Natural killer cell (primary cell): ENCODE results near the gene CAMTA1. TPM values are rescaled to one million over a fixed set of nuclear protein-coding genes. Genes with fewer than 3 reads are reported as not detected.

Experiments
- ATAC-seq, 3 donors: fragments of 150-1000 bp in 2 of 3; fragments of 200-7000 bp in 1 of 3; cut with Tn5 transposase; 1 replicate in 1 of 3; 2 replicates in 2 of 3; pipeline ENCODE4 v1.10.0; 2021; ENCODE audit warnings: mild to moderate bottlenecking in 2 of 3, moderate library complexity in 2 of 3
- DNase-seq, 2 donors: peaks; one replicate each; pipeline versions ENCODE4 v3.0.0 to v3.0.0-alpha.2; 2013 to 2021; ENCODE audit warnings: mixed read lengths in 1 of 2
- H3K27ac ChIP-seq: one replicate; pipeline ENCODE4 v1.5.1; 2013; ENCODE audit warnings: mild to moderate bottlenecking, low read length
- H3K27me3 ChIP-seq: one replicate; pipeline ENCODE4 v1.6.1; 2013; ENCODE audit warnings: low read length; ENCODE audit not compliant: control insufficient read depth, insufficient read depth
- H3K36me3 ChIP-seq: one replicate; pipeline ENCODE4 v1.6.1; 2013; ENCODE audit warnings: low read length; ENCODE audit not compliant: control insufficient read depth, insufficient read depth
- H3K4me1 ChIP-seq: one replicate; pipeline ENCODE4 v1.6.1; 2013; ENCODE audit warnings: low read length; ENCODE audit not compliant: control insufficient read depth, insufficient read depth
- H3K4me3 ChIP-seq: one replicate; pipeline ENCODE4 v1.5.1; 2013; ENCODE audit warnings: low read length
- H3K9me3 ChIP-seq: one replicate; pipeline ENCODE4 v1.6.1; 2013; ENCODE audit warnings: low read length; ENCODE audit not compliant: control insufficient read depth, insufficient read depth
- H3K27ac Mint-ChIP-seq, 2 donors: one replicate each; pipeline ENCODE4 v1.8.0; 2022; ENCODE audit warnings: mild to moderate bottlenecking in 2 of 2, mixed read lengths in 2 of 2, moderate library complexity in 1 of 2
- H3K27me3 Mint-ChIP-seq, 2 donors: one replicate each; pipeline ENCODE4 v1.8.0; 2022; ENCODE audit warnings: low read depth in 2 of 2, mixed read lengths in 2 of 2
- H3K36me3 Mint-ChIP-seq: one replicate; pipeline ENCODE4 v1.8.0; 2022; ENCODE audit warnings: mixed read lengths
- H3K4me1 Mint-ChIP-seq, 2 donors: one replicate each; pipeline ENCODE4 v1.8.0; 2022; ENCODE audit warnings: mixed read lengths in 2 of 2
- H3K4me3 Mint-ChIP-seq: one replicate; pipeline ENCODE4 v1.8.0; 2022; ENCODE audit warnings: mild to moderate bottlenecking, moderate library complexity, mixed read lengths
- H3K9me3 Mint-ChIP-seq, 2 donors: one replicate each; pipeline ENCODE4 v1.8.0; 2022; ENCODE audit warnings: mixed read lengths in 2 of 2
- WGBS: methylation state at CpG from one replicate; pipeline ENCODE4 v1.1.7; 2013; ENCODE audit warnings: missing lambda C conversion rate; ENCODE audit not compliant: insufficient coverage; 5-methylcytosine and 5-hydroxymethylcytosine counted together
- intact Hi-C: fragments of 100-400 bp; cut with micrococcal nuclease; formaldehyde crosslinking; loops from one replicate; pipeline ENCODE4 v1.14.2; 2022
- total RNA-seq, 4 donors: library from RNA; stranded (reverse); fragments of 120-200 nt in 1 of 4; gene quantifications; one replicate each; pipeline versions ENCODE4 v1.2.3 to v1.2.4, GENCODE V29; 2013 to 2022
- TF ChIP-seq, protein P1 (sequence below): fragments of 200-600 bp; IDR thresholded peaks from one replicate; pipeline ENCODE4 v1.8.0; 2022; ENCODE audit warnings: antibody characterized with exemption

Gene CAMTA1
- total RNA-seq, 3 donors from 2014 or later (not counting 1 experiment from before 2014, with no cell fraction given), result 40.6 to 53.3 (median 44.9) TPM

DNA sequence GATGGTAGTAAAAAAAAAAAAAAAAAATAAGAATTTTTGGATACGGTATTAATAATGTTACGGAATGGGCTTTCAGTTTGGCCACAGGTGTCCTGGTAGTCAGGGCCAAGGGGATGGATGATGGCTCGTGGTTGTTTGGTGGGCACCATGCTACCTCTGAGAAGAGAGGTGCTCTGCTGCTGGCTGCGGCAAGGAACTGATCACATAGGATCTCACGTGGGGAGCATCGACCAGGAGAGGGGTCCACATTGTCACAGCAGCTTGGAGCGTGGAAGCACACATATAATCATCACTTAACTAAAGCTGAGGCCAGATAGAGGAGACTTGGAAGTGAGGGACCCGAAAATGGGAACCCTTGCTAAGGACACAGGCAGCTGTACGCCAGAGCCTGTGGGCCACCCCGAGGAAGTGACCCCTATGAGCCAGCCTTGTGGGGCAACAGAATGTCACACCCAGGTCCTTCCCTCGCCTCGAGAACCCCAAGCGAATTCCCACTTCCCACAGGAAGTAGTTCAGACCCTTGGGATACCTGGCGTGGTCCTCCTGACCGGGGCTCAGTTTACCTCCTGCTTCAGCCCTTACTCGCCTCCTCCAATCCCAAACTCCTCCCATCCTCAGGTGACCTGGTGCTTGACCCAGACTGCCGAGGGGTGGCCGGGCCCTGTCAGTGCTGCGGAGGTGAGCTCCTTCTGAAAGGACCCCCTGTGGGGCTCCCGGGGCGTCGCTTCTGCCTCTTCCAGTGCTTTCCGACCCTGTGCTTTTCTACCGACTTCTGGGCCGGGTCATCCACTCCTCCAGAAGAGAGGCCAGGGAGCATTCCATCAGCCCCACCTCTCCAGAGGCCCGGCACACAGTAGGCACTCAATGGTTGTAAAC lies 222.0 kb downstream of the CAMTA1 start:
- ATAC-seq, result no peak
- DNase-seq, result no peak
- TF ChIP-seq, protein P1, sequence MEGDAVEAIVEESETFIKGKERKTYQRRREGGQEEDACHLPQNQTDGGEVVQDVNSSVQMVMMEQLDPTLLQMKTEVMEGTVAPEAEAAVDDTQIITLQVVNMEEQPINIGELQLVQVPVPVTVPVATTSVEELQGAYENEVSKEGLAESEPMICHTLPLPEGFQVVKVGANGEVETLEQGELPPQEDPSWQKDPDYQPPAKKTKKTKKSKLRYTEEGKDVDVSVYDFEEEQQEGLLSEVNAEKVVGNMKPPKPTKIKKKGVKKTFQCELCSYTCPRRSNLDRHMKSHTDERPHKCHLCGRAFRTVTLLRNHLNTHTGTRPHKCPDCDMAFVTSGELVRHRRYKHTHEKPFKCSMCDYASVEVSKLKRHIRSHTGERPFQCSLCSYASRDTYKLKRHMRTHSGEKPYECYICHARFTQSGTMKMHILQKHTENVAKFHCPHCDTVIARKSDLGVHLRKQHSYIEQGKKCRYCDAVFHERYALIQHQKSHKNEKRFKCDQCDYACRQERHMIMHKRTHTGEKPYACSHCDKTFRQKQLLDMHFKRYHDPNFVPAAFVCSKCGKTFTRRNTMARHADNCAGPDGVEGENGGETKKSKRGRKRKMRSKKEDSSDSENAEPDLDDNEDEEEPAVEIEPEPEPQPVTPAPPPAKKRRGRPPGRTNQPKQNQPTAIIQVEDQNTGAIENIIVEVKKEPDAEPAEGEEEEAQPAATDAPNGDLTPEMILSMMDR, result no peak
- no peaks in the 10 kb centered on the region for H3K36me3 Mint-ChIP-seq
- no peaks in the 10 kb centered on the region for H3K9me3 Mint-ChIP-seq
- H3K27ac Mint-ChIP-seq, result no peak overlapping the region
- Histone ChIP-seq H3K27ac (no peak overlapping the region), H3K36me3 (no peaks in the 10 kb centered on the region), H3K4me1 (no peaks in the 10 kb centered on the region), H3K27me3 (no peaks in the 10 kb centered on the region), H3K4me3 (no peak overlapping the region), H3K9me3 (no peaks in the 10 kb centered on the region)
- no peak overlapping the region for H3K4me3 Mint-ChIP-seq
- WGBS, result 88% methylated on average over 26 of the region's 26 CpGs
- intact Hi-C loops, result no loop called here
- peaks cover 5 to 9% of the 10 kb centered on the region in 2 donors for H3K27me3 Mint-ChIP-seq
- H3K4me1 Mint-ChIP-seq, result no peaks in the 10 kb centered on the region

DNA sequence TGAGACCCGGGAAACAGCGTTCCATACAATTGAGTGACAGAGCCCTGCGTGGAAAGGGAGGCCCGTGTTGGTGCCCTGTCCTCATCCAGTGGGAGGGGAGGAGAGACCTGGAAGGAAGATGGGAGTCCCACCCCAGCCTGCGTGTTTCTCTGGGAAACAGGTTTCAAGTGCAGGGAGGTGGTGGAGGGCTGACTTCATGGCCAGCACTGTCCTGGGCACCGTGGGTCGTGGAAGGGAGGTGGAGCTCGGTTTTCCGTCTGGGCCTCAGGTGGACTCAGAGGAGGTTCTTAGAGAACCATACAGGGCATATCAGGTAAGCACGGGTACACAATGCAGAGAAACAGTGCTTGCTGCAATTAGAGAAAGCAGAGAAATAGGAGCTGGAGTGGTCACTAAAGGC lies 222.6 kb downstream of the CAMTA1 start:
- Histone ChIP-seq H3K4me3 (no peak overlapping the region), H3K4me1 (no peaks in the 10 kb centered on the region), H3K27ac (no peak overlapping the region), H3K27me3 (no peaks in the 10 kb centered on the region), H3K9me3 (no peaks in the 10 kb centered on the region), H3K36me3 (no peaks in the 10 kb centered on the region)
- no peak for ATAC-seq
- 91% methylated on average over 10 of the region's 10 CpGs for WGBS
- intact Hi-C loops, result no loop called here
- Mint-ChIP-seq H3K4me3 (no peak overlapping the region), H3K27me3 (peaks cover 5 to 16% of the 10 kb centered on the region in 2 donors), H3K4me1 (no peaks in the 10 kb centered on the region), H3K36me3 (no peaks in the 10 kb centered on the region), H3K27ac (no peak overlapping the region), H3K9me3 (no peaks in the 10 kb centered on the region)
- DNase-seq, result no peak
- TF ChIP-seq, protein P1, result no peak

DNA sequence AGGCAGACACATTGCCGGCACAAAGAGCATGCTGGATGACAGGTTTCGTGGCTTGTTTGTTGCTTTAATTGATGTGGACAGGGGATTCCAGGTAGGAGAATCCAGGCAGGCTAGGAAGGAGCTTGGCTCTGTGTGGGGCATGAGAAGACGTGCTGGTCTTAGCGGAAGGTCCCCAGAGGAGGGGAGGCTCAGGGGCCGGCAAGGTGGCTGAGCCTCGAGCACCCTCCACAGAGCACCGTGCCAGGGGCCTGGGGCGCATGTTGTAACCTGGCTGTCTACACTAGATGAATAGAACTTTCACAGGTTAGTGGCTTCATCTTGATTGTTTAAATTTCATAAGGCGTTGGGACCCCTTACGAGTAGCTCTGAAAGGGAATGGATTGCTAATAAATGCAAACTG lies 223.1 kb downstream of the CAMTA1 start:
- H3K4me3 ChIP-seq, result no peak overlapping the region
- TF ChIP-seq, protein P1, result no peak
- no peaks in the 10 kb centered on the region for H3K9me3 ChIP-seq
- no peaks in the 10 kb centered on the region for H3K9me3 Mint-ChIP-seq
- intact Hi-C loops, result no loop called here
- H3K4me1 ChIP-seq, result no peaks in the 10 kb centered on the region
- no peaks in the 10 kb centered on the region for H3K27me3 ChIP-seq
- ATAC-seq, result no peak
- no peak for DNase-seq
- H3K27ac ChIP-seq, result no peak overlapping the region
- no peaks in the 10 kb centered on the region for H3K36me3 Mint-ChIP-seq
- H3K4me3 Mint-ChIP-seq, result no peak overlapping the region
- H3K27ac Mint-ChIP-seq, result no peak overlapping the region
- H3K36me3 ChIP-seq, result no peaks in the 10 kb centered on the region
- H3K27me3 Mint-ChIP-seq, result peaks cover 5 to 15% of the 10 kb centered on the region in 2 donors
- 91% methylated on average over 8 of the region's 10 CpGs for WGBS
- no peaks in the 10 kb centered on the region for H3K4me1 Mint-ChIP-seq
